Gastroesophageal sphincter (tissue), 4 donors: ENCODE data around the gene TBC1D25. TPM values are rescaled to one million over a fixed set of nuclear protein-coding genes. Genes with fewer than 3 reads are reported as not detected.

ENCODE experiments used
- ATAC-seq: fragments of 150-250 bp; one replicate; pipeline ENCODE4 v1.9.1; 2016; ENCODE audit warnings: mild to moderate bottlenecking, moderate library complexity
- H3K27ac ChIP-seq, 4 donors: fragments of 200-600 bp; sonication (generic) in 3 of 4; 1 replicate in 3 of 4; 2 replicates in 1 of 4; pipeline ENCODE4 v1.5.1; 2016 to 2019
- H3K27me3 ChIP-seq: fragments of 200-600 bp; sonication (generic); one replicate; pipeline ENCODE4 v1.5.1; 2019
- H3K36me3 ChIP-seq, 2 donors: fragments of 200-600 bp; sonication (generic); one replicate each; pipeline ENCODE4 v1.5.1; 2019; ENCODE audit warnings: control low read depth in 1 of 2
- H3K4me1 ChIP-seq, 3 donors: fragments of 200-600 bp; sonication (generic); 1 replicate in 2 of 3; 2 replicates in 1 of 3; pipeline ENCODE4 v1.5.1; 2016 to 2019; ENCODE audit warnings: control low read depth in 2 of 3
- H3K4me3 ChIP-seq, 2 donors: fragments of 200-600 bp; sonication (generic); one replicate each; pipeline ENCODE4 v1.5.1; 2019; ENCODE audit warnings: mild to moderate bottlenecking in 1 of 2, moderate library complexity in 1 of 2
- H3K9me3 ChIP-seq, 3 donors: fragments of 200-600 bp; sonication (generic); one replicate each; pipeline ENCODE4 v1.5.1; 2017 to 2019; ENCODE audit warnings: control low read depth in 2 of 3
- CTCF ChIP-seq, 4 experiments: fragments of 200-600 bp in 2 of 4; fragments of 450-650 bp in 2 of 4; sonication (generic) in 1 of 4; IDR thresholded peaks; one replicate each; pipeline ENCODE4 v1.5.1; 2017 to 2019; ENCODE audit warnings: antibody characterized with exemption in 4 of 4, mild to moderate bottlenecking in 2 of 4, moderate library complexity in 2 of 4
- EP300 ChIP-seq: sonication (generic); formaldehyde crosslinking; IDR thresholded peaks from one replicate; pipeline ENCODE4 v1.6.1; 2017; ENCODE audit warnings: antibody characterized with exemption, mild to moderate bottlenecking
- POLR2A ChIP-seq, 2 donors: fragments of 450-650 bp; IDR thresholded peaks; one replicate each; pipeline ENCODE4 v1.6.1; 2017; ENCODE audit warnings: antibody characterized with exemption in 2 of 2, mild to moderate bottlenecking in 2 of 2, moderate library complexity in 1 of 2
- POLR2AphosphoS5 ChIP-seq: sonication (generic); formaldehyde crosslinking; IDR thresholded peaks from one replicate; pipeline ENCODE4 v1.6.1; 2017; ENCODE audit warnings: antibody characterized with exemption
- WGBS, 2 donors: methylation state at CpG; one replicate each; pipeline ENCODE4 v1.1.5; 2018; ENCODE audit warnings: low coverage in 1 of 2; 5-methylcytosine and 5-hydroxymethylcytosine counted together
- total RNA-seq, 4 donors: library from RNA; depleted of rRNA; stranded (reverse); fragments of >200 nt; gene quantifications; one replicate each; pipeline ENCODE4 v1.1.0, GENCODE V29; 2016

The TBC1D25 gene
- total RNA-seq, 4 donors from 2014 or later: 8.4 to 16.9 (median 12.7) TPM

DNA sequence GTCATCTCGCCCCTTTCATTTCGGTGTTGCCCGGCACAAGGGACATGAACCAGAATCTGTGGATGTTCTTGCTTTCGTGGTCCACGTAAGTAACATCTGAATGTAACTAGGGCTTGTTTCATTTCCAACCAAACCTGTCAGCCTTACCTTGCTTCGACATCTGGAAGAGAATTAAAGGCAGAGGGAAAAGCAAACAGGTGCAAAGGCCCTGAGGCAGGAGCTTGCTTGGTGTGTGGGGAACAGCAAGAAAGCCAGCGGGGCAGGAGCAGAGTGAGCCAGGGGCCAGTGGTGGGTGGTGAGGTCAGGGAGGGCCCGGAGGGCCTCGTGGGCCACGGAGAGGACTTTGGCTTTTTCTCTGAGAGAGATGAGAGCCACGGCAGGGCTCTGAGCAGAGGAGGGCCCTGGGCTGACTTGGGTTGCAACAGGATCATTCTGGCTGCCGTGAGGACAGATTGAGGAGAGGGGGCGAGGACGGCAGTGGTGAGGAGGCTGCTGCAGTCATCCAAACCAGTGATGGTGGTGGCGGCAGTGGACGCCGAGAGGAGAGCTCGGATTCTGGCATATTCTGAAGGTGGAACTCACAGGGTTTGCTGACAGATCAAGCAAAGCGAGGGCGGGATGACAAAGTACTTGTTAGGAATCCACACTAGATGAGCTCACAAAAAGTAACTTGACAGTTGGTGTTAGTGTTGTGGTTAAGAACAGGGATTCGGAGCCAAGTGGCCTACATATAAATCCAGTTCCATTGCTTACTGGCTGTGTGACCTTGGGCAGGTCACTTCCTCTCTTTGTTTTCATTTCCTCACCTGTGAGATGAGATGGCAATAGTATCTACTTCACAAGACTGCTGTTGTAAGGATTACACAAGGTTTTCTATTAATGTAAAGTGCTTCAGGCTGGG lies 50.9 kb downstream of the TBC1D25 start:
- Histone ChIP-seq H3K4me1 (peaks cover 0 to 8% (median 0%) of the 10 kb centered on the region in 3 donors), H3K9me3 (no peaks in the 10 kb centered on the region), H3K27me3 (no peaks in the 10 kb centered on the region), H3K27ac (peak overlapping the region in 3 of 4 donors; percentile 21 to 56 (median 55)), H3K4me3 (peak overlapping the region in 1 of 2 donors; percentile 8), H3K36me3 (no peaks in the 10 kb centered on the region)
- ATAC-seq: no peak
- 72 to 88% methylated on average over 6 to 12 of the region's 21 CpGs for WGBS, 2 donors
- TF ChIP-seq POLR2AphosphoS5 (no peak), EP300 (no peak), POLR2A (IDR thresholded peaks at IDR 0.05) (no peak), CTCF (IDR thresholded peaks at IDR 0.05) (no peak)

GRCh38 chrX:48591255-48591791 lies 51.8 kb downstream of the TBC1D25 start:
- peaks cover 0 to 8% (median 0%) of the 10 kb centered on the region in 3 donors for H3K4me1 ChIP-seq
- peak; percentile 88 for ATAC-seq
- H3K36me3 ChIP-seq: no peaks in the 10 kb centered on the region
- no peak overlapping the region for H3K4me3 ChIP-seq
- WGBS, 2 donors: 55 to 62% methylated on average over 3 to 8 of the region's 9 CpGs
- TF ChIP-seq CTCF (IDR thresholded peaks at IDR 0.05) (peak in 1 of 4 experiments; percentile 8), POLR2AphosphoS5 (peak; percentile 69), POLR2A (IDR thresholded peaks at IDR 0.05) (no peak)
- H3K27ac ChIP-seq: peak overlapping the region in 3 of 4 donors; percentile 44 to 56 (median 55)
- H3K27me3 ChIP-seq: no peaks in the 10 kb centered on the region
- H3K9me3 ChIP-seq: no peaks in the 10 kb centered on the region

- no peak for TF ChIP-seq POLR2A (IDR thresholded peaks at IDR 0.05)
- no peak for TF ChIP-seq EP300
- TF ChIP-seq POLR2AphosphoS5: no peak
- TF ChIP-seq CTCF (IDR thresholded peaks at IDR 0.05): no peak
- Histone ChIP-seq H3K27me3 (no peaks in the 10 kb centered on the region), H3K4me1 (peaks cover 0 to 14% (median 0%) of the 10 kb centered on the region in 3 donors), H3K4me3 (no peak overlapping the region), H3K27ac (no peak overlapping the region), H3K9me3 (no peaks in the 10 kb centered on the region), H3K36me3 (no peaks in the 10 kb centered on the region)
- WGBS, 2 donors: 80 to 82% methylated on average over 2 to 5 of the region's 5 CpGs
- no peak for ATAC-seq
These were observed 53.5 kb downstream of the TBC1D25 start for GRCh38 chrX:48592971-48593370.

GRCh38 chrX:48595929-48596328 lies 56.4 kb downstream of the TBC1D25 start:
- Histone ChIP-seq H3K4me1 (peaks cover 0 to 21% (median 4%) of the 10 kb centered on the region in 3 donors), H3K27me3 (no peaks in the 10 kb centered on the region), H3K9me3 (no peaks in the 10 kb centered on the region), H3K27ac (no peak overlapping the region), H3K4me3 (no peak overlapping the region), H3K36me3 (peaks cover 0 to 22% of the 10 kb centered on the region in 2 donors)
- TF ChIP-seq EP300 (no peak), POLR2A (IDR thresholded peaks at IDR 0.05) (no peak), CTCF (IDR thresholded peaks at IDR 0.05) (no peak), POLR2AphosphoS5 (no peak)
- ATAC-seq: no peak
- WGBS, 2 donors: 64 to 77% methylated on average over 2 of the region's 2 CpGs
